ENCODE measurements around the gene MVB12A.

- TF ChIP-seq, protein P1, sequence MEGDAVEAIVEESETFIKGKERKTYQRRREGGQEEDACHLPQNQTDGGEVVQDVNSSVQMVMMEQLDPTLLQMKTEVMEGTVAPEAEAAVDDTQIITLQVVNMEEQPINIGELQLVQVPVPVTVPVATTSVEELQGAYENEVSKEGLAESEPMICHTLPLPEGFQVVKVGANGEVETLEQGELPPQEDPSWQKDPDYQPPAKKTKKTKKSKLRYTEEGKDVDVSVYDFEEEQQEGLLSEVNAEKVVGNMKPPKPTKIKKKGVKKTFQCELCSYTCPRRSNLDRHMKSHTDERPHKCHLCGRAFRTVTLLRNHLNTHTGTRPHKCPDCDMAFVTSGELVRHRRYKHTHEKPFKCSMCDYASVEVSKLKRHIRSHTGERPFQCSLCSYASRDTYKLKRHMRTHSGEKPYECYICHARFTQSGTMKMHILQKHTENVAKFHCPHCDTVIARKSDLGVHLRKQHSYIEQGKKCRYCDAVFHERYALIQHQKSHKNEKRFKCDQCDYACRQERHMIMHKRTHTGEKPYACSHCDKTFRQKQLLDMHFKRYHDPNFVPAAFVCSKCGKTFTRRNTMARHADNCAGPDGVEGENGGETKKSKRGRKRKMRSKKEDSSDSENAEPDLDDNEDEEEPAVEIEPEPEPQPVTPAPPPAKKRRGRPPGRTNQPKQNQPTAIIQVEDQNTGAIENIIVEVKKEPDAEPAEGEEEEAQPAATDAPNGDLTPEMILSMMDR (IDR thresholded peaks at IDR 0.05; ENCODE audit: control extremely low read depth in 1 of 3, insufficient read depth in 1 of 3, low read depth in 1 of 3, low read length in 3 of 3), result no peak
- no peak for TF ChIP-seq TAF1 (IDR thresholded peaks at IDR 0.05; ENCODE audit: low read depth, low read length)
- no peak; the same call in 1 of the 2 replicates for TF ChIP-seq POLR2AphosphoS5 (IDR thresholded peaks at IDR 0.05; ENCODE audit: low read depth, low read length)
- no peak for TF ChIP-seq SP1 (IDR thresholded peaks at IDR 0.05; ENCODE audit: low read depth, low read length)
- no peak for TF ChIP-seq GABPA (IDR thresholded peaks at IDR 0.05; ENCODE audit: borderline replicate concordance, insufficient read depth, low read length)
- no peak for TF ChIP-seq BRCA1 (IDR thresholded peaks at IDR 0.05; ENCODE audit: low read depth, low read length)
- TF ChIP-seq MAX (IDR thresholded peaks at IDR 0.05), result no peak
- TF ChIP-seq KDM5A (IDR thresholded peaks at IDR 0.05; ENCODE audit: low read length), result no peak
- TF ChIP-seq ZNF274 (IDR thresholded peaks at IDR 0.05; ENCODE audit: borderline replicate concordance, extremely low read depth, low read length), result no peak
- TF ChIP-seq POLR2A (IDR thresholded peaks at IDR 0.05; ENCODE audit: control extremely low read depth in 1 of 2, low read depth in 2 of 2, low read length in 2 of 2), result 0 out of 3 replicates have a peak, but pooled peaks of 1 of the 2 experiments have one; percentile 27
- no peak for TF ChIP-seq JUN (IDR thresholded peaks at IDR 0.05; ENCODE audit: low read depth, low read length)
- no peak for TF ChIP-seq CHD7 (IDR thresholded peaks at IDR 0.05; ENCODE audit: insufficient replicate concordance, low read length)
- no peak for TF ChIP-seq RFX5 (IDR thresholded peaks at IDR 0.05; ENCODE audit: borderline replicate concordance, low read depth, low read length)
- no peak for TF ChIP-seq EGR1 (IDR thresholded peaks at IDR 0.05; ENCODE audit: borderline replicate concordance, low read depth, low read length)
These were observed 15.8 kb upstream of the MVB12A start for GRCh38 chr19:17404015-17404414.
